ENCODE results near the gene ATXN1.

The ATXN1 gene

DNA sequence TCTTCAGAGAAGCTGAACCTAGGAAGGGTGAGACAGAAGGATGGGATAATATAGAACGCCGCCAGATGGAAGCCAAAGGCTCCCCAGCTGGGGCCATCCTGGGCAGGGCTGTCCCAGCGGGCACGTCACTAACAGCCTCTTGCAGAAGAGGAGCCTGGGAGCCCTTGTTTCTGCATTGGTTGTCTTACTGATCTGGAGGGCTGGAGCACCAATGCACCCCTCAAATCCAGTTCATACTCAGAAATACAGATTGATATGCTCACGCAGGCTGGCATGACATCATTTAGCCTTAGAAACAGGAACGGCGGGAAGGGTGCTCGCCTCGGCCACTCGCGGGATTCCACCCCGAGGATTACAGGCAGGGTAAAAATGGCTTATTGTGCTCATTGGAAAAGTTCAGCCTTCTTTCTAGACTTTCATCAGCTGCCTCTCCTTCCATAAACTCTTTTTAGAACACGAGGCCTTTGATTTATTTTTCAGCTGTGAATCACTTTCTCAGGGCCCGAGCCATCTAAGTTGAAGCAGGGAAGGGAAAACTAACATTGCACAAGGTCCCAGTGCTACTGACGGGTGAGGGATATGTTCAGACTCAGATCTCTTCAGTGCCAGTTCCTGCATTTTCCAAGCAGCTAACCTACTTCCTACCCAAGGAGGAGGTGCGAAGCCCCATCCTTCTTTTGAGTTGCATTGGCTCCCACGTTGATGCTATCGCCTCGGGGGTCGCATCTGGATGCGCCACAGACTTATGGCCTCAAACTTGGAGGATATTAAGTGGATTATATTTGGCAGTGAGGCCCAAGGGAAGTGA lies 440.5 kb downstream of the ATXN1 start:
- no peak for DNase-seq

DNA sequence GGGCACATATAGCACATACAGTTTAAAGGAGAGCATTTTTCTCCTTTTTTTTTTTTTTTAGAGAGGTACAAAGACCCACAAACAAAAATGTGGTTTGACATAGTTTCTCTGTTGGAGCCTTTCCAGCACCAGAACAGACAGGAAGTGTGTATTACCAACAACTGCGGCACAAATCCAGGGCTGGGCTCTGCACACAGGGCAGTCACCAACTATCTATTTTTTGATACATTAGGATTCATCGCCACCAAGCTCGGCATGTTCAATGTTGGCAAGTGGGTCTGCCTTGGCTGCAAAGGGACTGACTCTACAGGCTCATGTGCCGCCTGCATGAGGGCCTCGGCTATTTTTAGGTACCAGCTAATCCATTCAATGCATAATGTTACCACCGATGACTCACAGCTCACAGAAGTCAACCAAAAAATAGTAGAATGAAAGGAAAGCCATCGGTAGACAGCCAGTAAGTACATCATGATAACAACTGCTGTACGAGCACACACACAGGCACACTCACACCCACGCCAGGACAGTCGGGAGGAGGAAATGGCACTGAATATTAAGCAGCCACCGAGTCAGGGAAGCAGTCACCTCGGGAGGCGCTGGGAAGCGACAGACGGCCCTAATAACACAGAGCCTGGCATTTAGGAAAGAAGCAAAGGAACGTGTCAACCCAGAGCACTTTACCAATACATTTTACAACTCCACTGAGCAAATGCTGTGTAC lies 441.3 kb downstream of the ATXN1 start:
- peak; percentile 52 for DNase-seq

DNA sequence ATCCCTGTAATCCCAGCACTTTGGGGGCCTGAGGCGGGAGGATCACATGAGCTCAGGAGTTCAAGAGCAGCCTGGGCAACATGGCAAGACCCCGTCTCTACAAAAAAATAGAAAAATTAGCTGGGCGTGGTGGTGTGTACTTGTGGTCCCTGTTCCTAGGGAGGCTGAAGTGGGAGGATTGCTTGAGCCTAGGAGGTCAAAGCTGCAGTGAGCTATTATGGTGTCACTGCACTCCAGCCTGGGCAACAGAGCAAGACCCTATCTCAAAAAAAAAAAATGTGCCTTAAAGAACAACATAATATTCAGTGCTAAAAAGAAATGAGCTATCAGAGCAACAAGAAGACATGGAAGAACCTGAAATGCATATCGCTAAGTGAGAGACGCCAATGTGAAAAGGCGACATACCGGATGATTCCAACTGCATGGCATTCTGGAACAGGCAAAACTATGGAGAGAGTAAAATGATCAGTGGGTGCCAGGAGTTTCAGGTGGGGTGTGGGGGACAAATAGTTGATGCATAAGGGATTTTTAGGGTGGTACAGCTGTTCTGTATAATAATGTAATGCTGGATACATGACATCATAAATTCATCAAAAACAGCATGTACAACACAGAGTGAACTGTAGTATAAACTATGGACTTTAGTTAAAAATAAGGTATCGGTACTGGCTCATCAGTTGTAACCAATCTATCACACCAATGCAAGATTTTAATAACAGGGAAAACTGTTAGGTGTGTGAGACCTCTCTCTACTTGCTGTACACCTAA lies 442.1 kb downstream of the ATXN1 start:
- DNase-seq: no peak

DNA sequence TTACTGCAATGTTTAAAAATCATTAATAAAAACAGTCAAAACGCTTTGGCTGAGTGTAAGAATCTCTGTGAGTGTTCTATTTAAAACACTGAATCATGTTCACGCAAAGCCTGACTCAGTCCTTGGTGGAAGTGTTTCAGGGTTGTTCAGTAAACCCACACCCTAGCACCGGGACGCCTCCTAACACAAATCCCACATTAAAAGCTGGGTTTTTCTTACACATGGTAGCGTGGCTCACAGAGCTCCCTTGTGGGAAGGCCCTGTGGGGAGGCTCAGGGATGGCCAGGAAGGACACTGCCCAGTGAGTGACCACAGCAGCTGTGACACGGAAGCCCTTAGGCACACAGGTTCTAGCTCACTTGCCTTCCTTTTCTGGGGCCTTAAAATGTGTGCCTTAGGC lies 442.7 kb downstream of the ATXN1 start:
- DNase-seq: no peak

DNA sequence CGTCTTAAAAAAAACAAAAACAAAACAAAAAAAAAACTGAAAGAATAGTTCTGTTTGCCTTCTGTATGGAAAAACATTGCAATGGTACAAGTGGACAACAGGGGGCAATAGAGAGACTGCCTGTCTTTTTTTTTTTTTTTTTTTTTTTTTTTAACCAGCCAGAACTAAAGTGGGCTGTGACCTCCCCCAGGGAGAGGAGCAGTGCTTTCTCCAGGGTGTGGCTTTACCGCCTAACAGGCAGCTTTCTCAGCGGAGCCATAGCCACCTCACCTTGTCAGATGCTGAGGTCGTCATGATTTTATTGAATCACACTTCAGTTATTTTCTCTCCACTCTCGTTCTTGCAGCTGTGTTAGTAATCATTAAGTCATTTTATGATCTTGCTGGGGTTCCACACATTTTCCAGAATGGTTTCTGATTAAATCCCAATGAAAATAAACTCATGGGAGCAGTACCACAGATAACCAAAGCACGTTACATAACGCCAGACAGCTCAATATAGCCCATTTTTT lies 444.5 kb downstream of the ATXN1 start:
- peak; percentile 83 for DNase-seq

DNA sequence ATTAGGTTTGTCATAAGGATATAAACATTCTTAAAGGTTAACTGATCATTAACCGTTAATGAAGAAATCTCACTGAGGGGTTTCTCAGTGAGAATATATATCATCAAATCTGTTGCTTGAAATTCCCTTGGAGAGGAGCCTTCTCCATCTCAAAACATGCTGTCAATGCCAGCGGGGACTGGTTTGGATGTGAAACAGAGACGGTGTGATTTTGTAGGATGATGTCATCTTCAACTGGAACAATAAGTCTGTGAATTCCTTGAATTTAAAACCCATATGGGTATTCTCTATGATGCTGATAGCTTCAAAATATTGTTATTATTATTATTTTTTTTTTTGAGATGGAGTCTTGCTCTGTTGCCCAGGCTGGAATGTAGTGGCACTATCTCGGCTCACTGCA lies 447.0 kb downstream of the ATXN1 start:
- DNase-seq: no peak

DNA sequence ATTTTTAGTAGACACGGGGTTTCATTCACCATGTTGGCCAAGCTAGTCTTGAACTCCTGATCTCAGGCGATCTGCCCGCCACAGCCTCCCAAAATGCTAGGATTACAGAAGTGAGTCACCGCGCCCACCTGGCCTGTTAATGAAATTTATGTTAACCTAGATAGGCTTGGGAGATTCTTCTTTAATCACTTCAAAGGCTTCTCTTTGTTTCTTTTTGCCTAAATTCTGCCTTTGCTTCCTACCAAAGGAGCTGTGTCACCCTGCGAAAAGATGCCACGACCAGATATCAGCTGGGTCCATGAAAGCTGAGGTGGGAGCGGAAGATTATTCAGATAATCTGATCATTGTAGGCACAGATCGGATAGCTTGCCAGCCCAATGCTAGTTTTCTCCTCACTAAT lies 447.5 kb downstream of the ATXN1 start:
- no peak for DNase-seq

DNA sequence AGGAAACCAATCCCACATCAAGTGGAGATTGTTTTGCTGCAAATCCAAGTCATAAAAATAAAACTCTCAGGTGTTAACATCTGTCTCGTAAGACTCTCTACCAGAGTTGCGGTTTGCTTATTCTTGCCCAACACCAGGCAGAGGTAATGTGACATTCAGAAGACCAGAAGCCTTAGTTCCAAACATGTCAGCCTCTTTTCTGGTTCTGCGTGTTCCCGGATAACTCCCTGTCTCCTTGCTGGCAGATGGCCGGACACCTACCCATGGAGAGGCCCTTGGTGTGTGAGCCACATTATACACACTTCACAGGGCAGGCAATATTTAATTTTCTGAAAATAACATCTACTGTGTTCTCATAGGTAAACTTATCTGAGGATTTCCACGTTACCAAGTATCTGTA lies 449.5 kb downstream of the ATXN1 start:
- DNase-seq: no peak

DNA sequence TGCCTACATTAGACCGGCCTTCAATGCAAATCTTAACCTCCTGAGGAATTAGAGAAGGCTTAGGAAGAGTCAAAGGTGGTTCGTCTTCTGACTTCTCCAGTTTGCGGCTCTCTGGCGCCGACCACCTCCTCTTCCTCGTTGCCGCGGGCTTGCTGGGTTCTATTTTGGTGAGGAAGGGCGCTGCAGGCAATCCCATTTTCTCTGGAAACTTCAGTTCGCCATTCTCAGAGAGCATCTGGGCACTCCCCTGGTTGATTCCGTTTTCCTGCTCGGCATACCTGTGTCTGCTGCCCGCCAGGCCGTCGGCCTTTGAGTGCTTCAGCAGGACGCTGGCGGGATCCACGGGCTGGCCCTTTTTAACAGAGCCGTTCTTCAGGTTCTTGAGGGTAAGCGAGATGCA lies 454.9 kb downstream of the ATXN1 start:
- no peak for DNase-seq

DNA sequence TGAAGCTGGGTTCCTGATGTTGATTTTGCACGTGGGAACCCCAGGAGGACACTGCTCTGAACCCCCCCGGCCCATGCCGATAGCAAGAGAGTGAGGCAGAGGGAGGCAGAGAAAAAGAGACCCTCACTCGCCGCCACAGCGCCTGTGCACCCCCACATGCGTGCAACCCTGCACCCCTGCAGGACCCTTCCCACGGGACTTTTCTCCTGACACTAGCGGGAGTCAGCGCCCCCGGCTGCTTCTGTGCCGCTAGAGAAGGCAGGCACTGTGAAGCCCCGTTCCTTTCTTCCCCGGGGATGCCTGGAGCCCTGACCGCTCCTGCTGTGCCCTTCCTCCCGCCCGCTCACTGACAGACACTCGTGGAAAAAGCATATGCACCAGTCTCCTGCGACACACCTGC lies 455.5 kb downstream of the ATXN1 start:
- DNase-seq: no peak

DNA sequence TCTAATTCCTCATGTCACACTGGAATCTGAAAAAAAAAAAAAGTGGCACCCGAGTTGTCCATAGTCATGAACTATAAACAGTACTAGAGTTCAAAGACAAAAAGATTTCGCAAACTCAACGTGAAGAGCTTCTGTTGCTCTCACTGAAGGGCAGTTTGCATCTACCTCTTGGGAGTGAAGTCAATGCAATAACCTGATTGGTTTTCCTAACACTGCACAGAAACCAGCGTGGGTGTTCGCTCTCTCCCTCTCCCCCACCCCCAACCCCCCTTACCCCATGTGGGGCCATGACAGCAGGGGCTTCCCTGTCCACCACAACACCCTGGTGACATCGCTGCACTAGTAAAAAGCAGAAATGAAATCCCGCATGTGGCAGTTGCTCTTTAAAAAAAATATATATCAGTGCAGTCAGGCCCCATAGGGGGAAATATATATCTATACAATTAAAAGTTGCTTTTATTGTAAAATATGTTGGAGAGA lies 456.0 kb downstream of the ATXN1 start:
- DNase-seq: no peak

DNA sequence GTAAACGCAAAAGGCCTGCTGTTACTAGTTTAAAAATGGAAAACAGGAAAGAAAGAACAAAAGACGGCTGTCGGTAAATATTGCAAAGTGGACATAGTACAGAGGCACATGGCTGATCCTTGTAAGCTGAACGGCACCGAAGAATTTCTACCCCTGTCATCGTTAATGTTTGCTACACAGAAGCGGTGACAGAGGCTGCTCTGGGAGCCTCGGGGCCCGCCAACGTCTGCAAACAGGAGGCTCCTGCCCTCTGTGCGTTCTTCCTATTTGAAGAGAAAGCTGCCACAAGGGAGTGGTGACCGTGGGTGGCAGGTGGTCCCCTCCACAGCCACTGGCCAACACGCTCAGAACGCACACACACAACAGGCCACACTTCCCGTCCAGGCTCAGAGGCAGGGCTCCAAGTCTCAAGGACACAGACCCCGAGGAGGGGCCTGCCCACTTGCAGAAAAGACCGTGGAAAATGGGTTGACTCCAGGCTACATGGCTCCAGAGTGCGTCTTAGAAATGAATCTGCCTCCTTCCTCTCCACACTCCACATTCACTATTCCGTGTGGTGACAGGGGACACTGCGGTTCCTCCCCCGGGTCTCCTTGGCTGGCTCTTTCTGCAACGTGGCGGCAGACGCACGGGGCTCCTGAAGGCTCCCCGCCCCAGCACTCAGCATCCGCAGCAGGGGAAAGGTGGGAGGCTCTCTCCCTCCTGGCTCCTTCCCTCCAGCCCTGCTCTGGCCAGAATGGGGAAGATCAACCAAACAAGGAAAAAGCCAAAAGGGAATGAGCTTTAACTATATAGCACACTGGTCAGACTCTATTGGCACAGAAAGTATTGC lies 458.3 kb downstream of the ATXN1 start:
- no peak for DNase-seq

DNA sequence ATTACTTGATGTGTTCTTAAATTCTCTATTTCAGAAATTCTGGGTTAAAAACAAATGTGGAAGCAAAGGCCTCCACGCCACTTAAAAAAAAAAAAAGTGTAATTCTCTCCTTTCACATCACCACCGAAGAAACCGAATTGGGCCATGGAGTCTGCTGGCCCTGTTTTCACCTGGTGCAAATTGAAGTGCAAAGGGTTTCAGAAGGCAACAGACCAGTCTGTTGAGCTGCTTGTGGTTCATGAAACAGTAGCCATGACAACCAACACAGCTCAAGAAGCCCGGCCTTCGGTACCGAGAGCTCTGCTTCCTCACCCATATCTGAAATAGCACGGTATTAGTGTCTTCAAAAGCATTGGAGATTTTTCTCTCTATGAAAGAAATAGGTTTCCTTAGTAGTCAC lies 459.7 kb downstream of the ATXN1 start:
- no peak for DNase-seq

DNA sequence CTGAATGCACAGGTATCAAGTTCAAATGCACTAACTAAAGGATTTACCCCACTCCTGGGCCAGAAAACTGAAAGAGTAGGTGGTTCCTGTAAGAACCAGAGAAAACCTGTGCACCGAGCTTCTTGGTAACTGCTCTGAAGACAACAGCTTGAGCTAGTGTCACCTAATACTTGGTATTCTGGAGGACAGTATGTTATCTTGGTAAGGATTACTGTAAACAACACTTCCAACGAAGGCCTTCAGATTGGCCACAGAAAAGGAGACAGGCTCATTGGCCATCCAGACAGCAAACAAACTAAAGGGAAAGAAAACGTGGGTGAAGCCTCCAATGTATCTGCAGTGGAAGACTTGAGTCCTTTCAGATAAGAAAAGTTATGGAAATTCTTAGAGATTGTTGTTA lies 461.4 kb downstream of the ATXN1 start:
- no peak for DNase-seq

DNA sequence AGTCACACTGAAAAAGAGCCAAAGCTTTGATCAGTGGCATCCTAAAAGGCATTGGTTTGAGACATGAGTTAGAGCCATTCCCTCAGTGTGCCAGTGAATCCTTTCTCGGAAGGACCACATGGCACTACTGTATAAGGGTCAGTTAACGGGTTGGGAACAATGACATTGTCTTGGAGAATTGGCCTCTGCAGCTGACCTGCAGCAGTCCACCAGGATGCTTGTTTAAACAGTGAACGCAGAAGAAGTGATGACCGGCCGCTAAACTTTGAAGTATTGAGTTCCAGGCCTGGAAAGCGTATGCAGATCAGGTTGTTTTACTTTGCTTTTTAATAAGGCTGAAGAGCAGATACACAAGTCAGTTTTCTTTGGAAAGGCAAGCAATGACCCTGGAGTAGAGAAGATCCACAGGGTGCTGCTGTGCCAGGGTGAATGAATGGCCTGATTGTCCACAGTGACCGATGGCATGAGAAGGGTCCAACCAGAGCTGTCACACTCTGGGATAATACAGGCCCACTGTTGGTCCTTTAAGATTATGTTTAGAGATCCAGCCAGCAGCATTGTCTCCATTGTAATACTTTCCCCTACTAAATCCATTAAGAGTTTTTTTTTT lies 465.1 kb downstream of the ATXN1 start:
- DNase-seq: no peak

DNA sequence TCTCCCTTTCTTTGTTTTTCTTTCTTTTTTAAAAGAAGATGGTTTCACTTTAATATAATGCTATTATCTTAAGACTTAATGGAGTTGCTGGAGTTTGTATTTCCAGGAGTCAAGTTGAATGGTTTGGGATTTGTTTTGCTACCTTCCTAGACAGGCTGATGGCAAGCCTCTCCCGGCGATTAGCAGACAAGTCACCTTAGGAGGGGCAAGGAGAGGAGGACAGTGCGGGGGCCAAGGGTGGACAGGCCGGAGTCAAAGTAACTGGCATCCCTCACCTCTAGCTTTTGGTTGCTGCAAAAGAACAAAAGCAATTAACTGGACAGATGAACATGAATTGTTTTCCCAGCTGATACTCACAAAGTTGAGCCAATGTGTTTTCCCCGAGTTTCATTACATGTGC lies 465.8 kb downstream of the ATXN1 start:
- DNase-seq: no peak

DNA sequence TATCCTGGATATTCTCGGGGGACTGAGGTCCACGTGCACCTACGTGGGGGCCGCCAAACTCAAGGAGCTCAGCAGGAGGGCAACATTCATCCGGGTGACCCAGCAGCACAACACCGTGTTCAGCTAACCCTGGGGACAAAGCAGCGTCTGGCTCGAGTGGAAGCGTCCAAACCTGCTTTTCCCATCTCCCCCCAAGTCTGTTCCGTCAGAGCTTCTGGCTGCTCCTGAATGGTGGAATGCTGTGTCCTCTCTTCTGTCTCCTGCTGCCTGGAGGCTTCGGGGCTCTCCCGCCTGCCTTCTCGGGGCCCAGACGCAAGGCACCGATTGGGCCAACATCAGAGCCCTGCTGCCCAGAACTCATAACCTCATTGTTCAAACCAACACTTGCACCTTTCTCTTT lies 466.2 kb downstream of the ATXN1 start:
- no peak for DNase-seq

DNA sequence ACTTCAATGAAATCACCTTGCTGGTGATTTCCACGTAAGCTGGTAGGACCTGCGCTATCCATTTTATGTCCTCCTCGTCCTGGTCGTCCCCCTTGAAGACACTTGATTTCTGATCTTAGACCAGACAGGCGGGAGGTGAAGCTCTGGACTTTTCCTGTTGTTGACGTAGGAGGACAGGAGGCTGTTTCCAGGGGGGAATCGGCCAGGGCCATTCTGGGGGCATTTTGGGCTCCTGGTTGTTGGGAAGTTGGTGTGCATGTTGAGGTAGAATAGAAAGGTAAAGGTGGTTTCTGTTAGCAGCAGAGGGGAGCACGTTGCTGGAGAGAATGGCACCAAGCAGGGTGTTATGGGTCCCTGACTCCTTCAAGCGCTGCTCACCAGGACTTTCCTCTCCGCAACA lies 466.9 kb downstream of the ATXN1 start:
- DNase-seq: no peak

DNA sequence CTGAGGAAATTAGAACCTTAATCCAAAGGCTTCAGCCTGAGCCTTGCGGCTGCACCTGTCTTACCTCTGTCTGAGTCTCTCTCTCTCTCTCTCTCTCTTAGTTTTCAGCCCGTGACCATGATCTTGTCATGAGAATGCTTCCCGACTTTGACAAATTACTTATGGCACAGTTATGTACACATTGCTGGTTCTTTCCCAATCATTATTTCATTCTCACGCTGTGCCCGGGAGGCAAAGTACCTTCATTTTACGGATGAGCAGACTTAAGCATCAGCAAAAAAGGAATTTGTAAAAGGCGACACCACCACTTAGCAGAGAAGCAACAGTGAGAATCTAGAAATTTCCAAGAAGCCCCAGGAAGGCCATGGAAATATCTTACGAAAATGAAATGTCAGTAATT lies 468.3 kb downstream of the ATXN1 start:
- DNase-seq: peak; percentile 90

DNA sequence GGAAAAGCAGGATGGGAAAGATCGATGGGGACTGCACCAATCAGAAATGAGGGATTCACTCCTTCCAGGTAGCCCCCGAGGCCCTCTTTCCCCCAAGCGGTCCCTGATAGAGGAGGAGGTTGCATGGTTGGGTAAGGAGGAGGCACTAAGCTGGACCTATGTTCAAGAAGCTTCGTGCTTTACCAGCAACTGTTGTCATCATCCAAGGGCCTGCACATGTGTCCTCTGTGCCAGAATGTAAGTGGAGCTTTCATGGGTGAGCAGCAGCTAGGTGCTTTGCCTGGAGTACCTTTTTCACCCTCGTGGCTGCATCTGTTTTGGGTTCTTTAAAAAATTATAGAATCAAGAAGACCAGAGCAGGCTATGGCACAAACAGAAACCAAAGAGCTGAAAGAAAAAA lies 468.8 kb downstream of the ATXN1 start:
- peak; percentile 16 for DNase-seq

DNA sequence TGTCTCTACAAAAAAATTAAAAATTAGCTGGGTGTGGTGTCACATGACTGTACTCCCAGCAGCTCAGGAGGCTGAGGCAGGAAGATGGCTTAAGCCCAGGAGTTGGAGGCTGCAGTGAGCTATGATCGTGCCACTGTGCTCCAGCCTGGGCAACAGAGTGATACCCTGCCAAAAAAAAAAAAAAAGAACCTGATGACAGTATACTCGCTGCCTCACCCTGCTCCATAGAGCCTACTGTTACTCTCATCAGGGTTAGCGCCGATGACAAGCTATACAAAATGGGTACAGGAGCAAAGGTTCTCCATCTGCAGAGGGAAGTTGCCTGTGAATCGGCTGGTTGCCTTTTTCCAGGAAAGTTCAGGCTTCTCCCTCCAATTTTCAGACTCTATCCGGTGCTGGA lies 469.5 kb downstream of the ATXN1 start:
- DNase-seq: no peak

DNA sequence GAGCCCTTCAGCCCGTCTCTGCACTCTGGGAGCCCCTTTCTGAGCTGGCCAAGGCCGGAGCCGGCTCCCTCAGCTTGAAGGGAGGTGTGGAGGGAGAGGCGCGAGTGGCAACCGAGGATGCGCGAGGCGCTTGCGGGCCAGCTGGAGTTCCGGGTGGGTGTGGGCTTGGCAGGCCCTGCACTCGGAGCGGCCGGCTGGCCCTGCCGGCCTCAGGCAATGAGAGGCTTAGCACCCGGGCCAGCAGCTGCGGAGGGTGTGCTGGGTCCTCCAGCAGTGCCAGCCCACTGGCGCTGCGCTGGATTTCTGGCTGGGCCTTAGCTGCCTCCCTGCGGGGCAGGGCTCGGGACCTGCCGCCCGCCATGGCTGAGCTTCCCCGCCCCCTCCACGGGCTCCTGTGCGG lies 473.1 kb downstream of the ATXN1 start:
- DNase-seq: no peak

All from NCI-H69 (cell line).